Bronchus fibroblast of lung (primary cell): ENCODE measurements around the gene MYH6. TPM values are rescaled to one million over a fixed set of nuclear protein-coding genes. Genes with fewer than 3 reads are reported as not detected.

Source experiments
- total RNA-seq: library from RNA; depleted of rRNA; stranded (reverse); fragments of >200 nt; gene quantifications from 2 replicates; pipeline ENCODE4 v1.2.3, GENCODE V29; 2015

The MYH6 gene
- not detected in 2 replicates for total RNA-seq

DNA sequence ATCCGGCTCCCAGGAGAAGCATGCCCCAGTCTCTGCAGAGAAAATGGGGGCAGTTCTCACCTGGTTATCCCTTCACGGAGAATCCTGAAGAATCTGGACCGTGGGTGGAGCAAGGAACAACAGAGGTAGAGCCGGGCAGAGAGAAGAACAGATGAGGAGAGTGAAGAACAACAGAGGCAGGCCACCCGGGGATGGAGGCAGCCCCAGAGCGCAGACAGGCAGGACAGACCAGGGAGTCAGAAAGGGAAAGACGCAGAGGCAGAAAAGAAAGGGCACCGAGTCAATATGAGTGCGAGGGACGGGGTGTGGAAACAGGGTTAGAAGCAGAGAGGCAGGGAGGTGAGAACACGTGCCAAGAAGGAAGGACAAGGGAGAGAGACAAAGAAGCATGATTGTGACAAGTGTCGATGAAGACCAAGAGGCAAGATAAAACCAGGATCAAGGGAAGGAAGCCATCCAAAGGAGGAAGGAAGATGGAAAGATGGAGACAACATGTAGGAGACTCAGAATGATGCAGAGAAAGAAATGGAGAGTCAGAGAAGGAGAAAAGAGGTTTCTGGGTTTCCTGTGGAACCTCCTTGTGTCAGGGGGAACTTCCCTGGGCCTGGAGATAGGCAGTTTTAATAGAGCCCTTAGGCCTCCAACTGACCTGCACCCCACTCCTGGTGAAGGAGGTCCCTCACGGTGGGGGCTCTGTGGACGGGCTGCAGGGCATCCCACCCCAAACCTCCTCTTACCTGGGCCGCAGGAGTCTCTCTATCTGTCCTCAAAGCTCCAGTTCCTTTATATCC is at the start of gene MYH6:
TSS of gene MYH6 (minus strand) at position 758 of the 791 bp plus-strand sequence. CDS start 1,050 bp downstream, outside the sequence.

GRCh38 chr14:23435543-23436326 is 27.7 kb upstream of the MYH6 start, which contains the start of gene MYH7:
Gene MYH7 (minus strand): TSS chr14:23435660. CDS start chr14:23433732, 1,928 bp downstream.

DNA sequence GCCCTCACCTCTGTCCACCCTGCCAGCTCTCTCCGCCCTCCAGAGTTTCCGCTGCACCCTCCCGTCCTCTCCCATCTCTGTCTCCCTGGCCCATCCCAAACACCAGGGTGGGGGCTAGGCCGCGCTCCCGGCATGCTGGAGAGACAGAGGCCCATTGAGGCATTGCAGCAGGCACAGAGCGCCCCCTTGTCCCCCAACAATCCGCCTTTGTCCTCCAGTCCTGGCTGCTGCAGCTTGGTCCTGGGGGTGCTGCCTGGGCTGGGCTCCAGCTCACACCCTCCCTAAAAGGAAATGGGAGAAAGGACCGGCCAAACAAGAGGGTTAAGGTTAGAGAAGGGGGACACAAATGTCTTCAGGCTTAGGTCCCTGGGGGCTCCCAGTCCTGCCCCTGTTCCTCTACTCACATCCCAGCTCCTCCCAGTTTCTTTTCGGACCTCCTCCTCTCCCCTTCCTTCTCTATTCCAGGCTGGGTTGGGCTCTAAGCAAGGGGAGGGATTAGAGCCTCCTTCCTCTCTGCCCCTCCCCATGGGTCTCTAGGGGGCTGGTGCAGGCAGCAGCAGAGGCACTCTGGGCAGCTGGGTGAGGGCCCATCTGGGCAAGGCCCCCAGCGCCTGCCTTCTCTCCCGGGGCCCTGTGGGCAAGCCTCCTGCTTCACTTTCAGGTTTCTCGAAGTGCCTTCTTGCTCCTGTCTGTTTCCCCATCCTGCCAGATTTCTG is 31.4 kb downstream of the MYH6 start, which contains the start of gene CMTM5:
TSS of gene CMTM5 (plus strand) at position 565 of the 716 bp plus-strand sequence. CDS start 206 bp downstream, outside the sequence.

DNA sequence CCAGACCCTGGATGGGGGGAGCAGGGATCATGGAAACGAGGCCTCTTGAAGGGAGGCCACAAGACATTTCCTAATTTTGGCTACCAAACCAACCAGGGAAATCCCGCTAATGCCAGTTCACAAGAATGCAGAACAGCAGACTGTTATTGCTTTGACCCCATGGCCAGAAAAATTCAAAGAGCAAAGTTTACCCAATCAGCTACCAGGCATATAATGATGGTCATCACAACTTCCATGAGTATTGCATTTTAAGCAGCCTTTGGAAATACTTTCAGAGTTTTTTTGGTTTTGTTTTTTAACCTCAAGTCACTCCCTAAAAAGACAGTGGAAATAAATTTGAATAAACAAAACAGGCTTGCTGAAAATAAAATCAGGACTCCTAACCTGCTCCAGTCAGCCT is 35.6 kb downstream of the MYH6 start, which contains the start of gene IL25:
TSS of gene IL25 (plus strand) at position 301 of the 400 bp plus-strand sequence.

GRCh38 chr14:23365036-23365731 is 42.9 kb downstream of the MYH6 start, which contains the start of gene EFS:
Gene EFS (minus strand): TSS chr14:23365172. CDS start chr14:23365025, 147 bp downstream.

GRCh38 chr14:23352506-23353432 is 55.3 kb downstream of the MYH6 start, which contains the start of gene SLC22A17:
Gene SLC22A17 (minus strand): TSS chr14:23352887.

Other genes starting within 250 kb of the MYH6 start
- 0.34 and 0.45 TPM in 2 replicates for gene SLC7A8, start 224.6 kb downstream of the MYH6 start, total RNA-seq
- gene RNF212B, start 170.3 kb downstream of the MYH6 start, total RNA-seq: not detected in 2 replicates
- 8.4 and 8.5 TPM in 2 replicates for gene HOMEZ, start 122.1 kb downstream of the MYH6 start, total RNA-seq
- gene PPP1R3E, start 105.4 kb downstream of the MYH6 start, total RNA-seq: 0.74 and 1.5 TPM in 2 replicates
- gene BCL2L2, start 101.4 kb downstream of the MYH6 start, total RNA-seq: 10.7 and 13.4 TPM in 2 replicates
- gene PABPN1, start 86.8 kb downstream of the MYH6 start, total RNA-seq: 53.5 and 67.3 TPM in 2 replicates
- gene SLC22A17, start 55.4 kb downstream of the MYH6 start, total RNA-seq: 10.4 and 13.8 TPM in 2 replicates
- gene EFS, start 43.1 kb downstream of the MYH6 start, total RNA-seq: 14.3 and 15.8 TPM in 2 replicates
- gene IL25, start 35.5 kb downstream of the MYH6 start, total RNA-seq: not detected in 2 replicates
- 0.67 and 0.89 TPM in 2 replicates for gene CMTM5, start 31.2 kb downstream of the MYH6 start, total RNA-seq
- gene MYH7, start 27.4 kb upstream of the MYH6 start, total RNA-seq: not detected in 2 replicates
- gene NGDN, start 61.4 kb upstream of the MYH6 start, total RNA-seq: 23.3 and 30.6 TPM in 2 replicates
- 0.15 and 0.17 TPM in 2 replicates for gene ZFHX2, start 143.5 kb upstream of the MYH6 start, total RNA-seq
- gene THTPA, start 148.0 kb upstream of the MYH6 start, total RNA-seq: 10.0 and 16.1 TPM in 2 replicates
- gene AP1G2, start 159.5 kb upstream of the MYH6 start, total RNA-seq: 17.5 and 18.6 TPM in 2 replicates
- not detected in 2 replicates for gene JPH4, start 170.5 kb upstream of the MYH6 start, total RNA-seq
- not detected in 2 replicates for gene DHRS2, start 228.1 kb upstream of the MYH6 start, total RNA-seq